ENCODE data around the gene MED8. TPM values are rescaled to one million over a fixed set of nuclear protein-coding genes. Genes with fewer than 3 reads are reported as not detected.
"Not testable (repeated sequence)": the region's sequence is repeated elsewhere in the genome, so short reads cannot be mapped to it uniquely, and the experiment has no call there.

The MED8 gene
- total and polyA plus RNA-seq, 2 of the 8 experiments (the other 6 are each of a cell fraction or from before 2014, with no cell fraction given): 7.0 to 20.6 TPM

- TF ChIP-seq KDM5A (IDR thresholded peaks at IDR 0.05; ENCODE audit: low read length) (no peak), YY1 (IDR thresholded peaks at IDR 0.05; ENCODE audit: low read depth, low read length) (no peak), NANOG (IDR thresholded peaks at IDR 0.05; ENCODE audit: insufficient read depth, low read depth, low read length, poor library complexity, severe bottlenecking) (no peak), CBX5 (IDR thresholded peaks at IDR 0.05; ENCODE audit: low read depth, low read length) (no peak), JUN (IDR thresholded peaks at IDR 0.05; ENCODE audit: low read depth, low read length) (no peak)
- TF ChIP-seq, protein P1, sequence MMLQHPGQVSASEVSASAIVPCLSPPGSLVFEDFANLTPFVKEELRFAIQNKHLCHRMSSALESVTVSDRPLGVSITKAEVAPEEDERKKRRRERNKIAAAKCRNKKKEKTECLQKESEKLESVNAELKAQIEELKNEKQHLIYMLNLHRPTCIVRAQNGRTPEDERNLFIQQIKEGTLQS (IDR thresholded peaks at IDR 0.05; ENCODE audit: insufficient read depth, low read depth, low read length): no peak
These were observed 19.0 kb downstream of the MED8 start (continued) for GRCh38 chr1:43370564-43370963.

GRCh38 chr1:43369779-43370178, 19.8 kb downstream of the MED8 start:
- not testable (repeated sequence) for H3K9me3 ChIP-seq (ENCODE audit: insufficient read depth in 2 of 2, low read depth in 1 of 2, low read length in 1 of 2); H3K18ac ChIP-seq (ENCODE audit: extremely low read depth, low read length); H3K79me1 ChIP-seq (ENCODE audit: low read depth, low read length); DNase-seq (ENCODE audit: low read depth in 1 of 2, low spot score in 2 of 2); H3K4me2 ChIP-seq (ENCODE audit: insufficient read depth in 1 of 2, low read depth in 2 of 2, low read length in 2 of 2); H3K27ac ChIP-seq (ENCODE audit: low read depth, low read length); H3K56ac ChIP-seq (replicated peaks; ENCODE audit: insufficient read length, low read depth, low read length); H3K27me3 ChIP-seq (replicated peaks in 1 of 4; ENCODE audit: control insufficient read depth in 3 of 4, extremely low read depth in 1 of 4, insufficient read depth in 3 of 4, low read length in 3 of 4); H2AFZ ChIP-seq (ENCODE audit: low read length); H3K4me3 ChIP-seq (ENCODE audit: extremely low read depth in 1 of 4, insufficient read depth in 2 of 4, low read depth in 3 of 4, low read length in 4 of 4); H4K91ac ChIP-seq (replicated peaks; ENCODE audit: insufficient read length, low read length); H2BK120ac ChIP-seq (replicated peaks; ENCODE audit: low read depth, low read length); H2BK15ac ChIP-seq (ENCODE audit: low read length); FAIRE-seq; H3K79me2 ChIP-seq (ENCODE audit: control insufficient read depth in 1 of 2, insufficient read depth in 2 of 2, low read length in 2 of 2); H2AK5ac ChIP-seq (ENCODE audit: low read depth, low read length); H4K8ac ChIP-seq (ENCODE audit: extremely low read depth, insufficient read depth, low read length); H3K14ac ChIP-seq (ENCODE audit: insufficient read length); H3K9ac ChIP-seq (replicated peaks in 1 of 4; ENCODE audit: extremely low read depth in 1 of 4, low read depth in 3 of 4, low read length in 3 of 4); H3K4ac ChIP-seq (replicated peaks; ENCODE audit: insufficient read length, low read depth, low read length); H2BK20ac ChIP-seq (ENCODE audit: low read length); H3K36me3 ChIP-seq (ENCODE audit: control insufficient read depth in 2 of 4, insufficient read depth in 4 of 4, low read length in 3 of 4); H3K23ac ChIP-seq (ENCODE audit: insufficient read length); H4K5ac ChIP-seq (ENCODE audit: insufficient read length, low read depth, low read length); H2BK5ac ChIP-seq (ENCODE audit: low read depth, low read length); H2BK12ac ChIP-seq (ENCODE audit: low read depth, low read length)
- Histone ChIP-seq H4K20me1 (replicated peaks in 1 of 2; ENCODE audit: control insufficient read depth in 1 of 2, insufficient read depth in 2 of 2, low read length in 2 of 2) (peaks cover 0 to 12% of the 10 kb centered on the region in 2 experiments), H3K23me2 (ENCODE audit: low read depth, low read length) (peaks cover 13% of the 10 kb centered on the region), H3K4me1 (replicated peaks in 1 of 4; ENCODE audit: control insufficient read depth in 3 of 4, insufficient read depth in 4 of 4, low read length in 3 of 4) (peaks cover 4 to 21% (median 13%) of the 10 kb centered on the region in 4 experiments)
- ChIA-PET POLR2A (ENCODE audit: partially characterized antibody) (interaction anchor here (0.8 to 3.9 kb wide), 7 partner anchors 8 to 131 kb away, joined by 3 to 33 read pairs (median 3); partner anchors contain the start of genes CDC20, MED8 and SZT2), CTCF (ENCODE audit: partially characterized antibody) (interaction anchor here (0.6 to 2.8 kb wide), 5 partner anchors 12 to 154 kb away, joined by 3 to 12 read pairs (median 4); no protein-coding TSS in a partner anchor)
- 92% methylated on average over 3 of the region's 6 CpGs; no CpG with 5 or more reads in 1 of the 2 experiments for WGBS, 2 experiments (ENCODE audit: extremely low coverage in 1 of 2, insufficient coverage in 1 of 2, insufficient read length in 1 of 2, insufficient replicate concordance in 2 of 2, low coverage in 1 of 2, low lambda C conversion rate in 2 of 2, missing lambda C conversion rate in 1 of 2)

All from H1 (cell line).